Liver (tissue), 9 donors: ENCODE data around the gene POLG. TPM values are rescaled to one million over a fixed set of nuclear protein-coding genes. Genes with fewer than 3 reads are reported as not detected.

ENCODE experiments used
- DNase-seq: peaks from one replicate; pipeline ENCODE4 v3.0.0-alpha.2; 2017; ENCODE audit warnings: low spot score
- H3K27ac ChIP-seq, 2 donors: one replicate each; pipeline ENCODE4 v1.7.0; 2013; ENCODE audit warnings: inconsistent platforms in 2 of 2, low read length in 2 of 2, control low read depth in 1 of 2, low read depth in 1 of 2, mild to moderate bottlenecking in 1 of 2
- H3K27me3 ChIP-seq, 4 donors: one replicate each; pipeline versions ENCODE4 v1.6.1 to v1.7.0; 2013; ENCODE audit warnings: low read length in 3 of 4, inconsistent platforms in 1 of 4, mild to moderate bottlenecking in 1 of 4, moderate library complexity in 1 of 4; ENCODE audit not compliant: control insufficient read depth in 4 of 4, insufficient read depth in 4 of 4
- H3K36me3 ChIP-seq, 4 donors: one replicate each; pipeline versions ENCODE4 v1.6.1 to v1.7.0; 2013; ENCODE audit warnings: low read length in 3 of 4, mild to moderate bottlenecking in 3 of 4, low read depth in 1 of 4, moderate library complexity in 1 of 4; ENCODE audit not compliant: control insufficient read depth in 4 of 4, insufficient read depth in 3 of 4
- H3K4me1 ChIP-seq, 4 donors: one replicate each; pipeline versions ENCODE4 v1.6.1 to v1.7.0; 2013; ENCODE audit warnings: low read length in 3 of 4, mild to moderate bottlenecking in 3 of 4, moderate library complexity in 1 of 4; ENCODE audit not compliant: control insufficient read depth in 4 of 4, insufficient read depth in 4 of 4
- H3K4me3 ChIP-seq, 3 donors: one replicate each; pipeline versions ENCODE4 v1.6.1 to v1.7.0; 2013; ENCODE audit warnings: low read length in 3 of 3, control low read depth in 1 of 3, low read depth in 1 of 3, mild to moderate bottlenecking in 1 of 3
- H3K9ac ChIP-seq, 2 donors: one replicate each; pipeline ENCODE4 v1.7.0; 2013; ENCODE audit warnings: low read length in 2 of 2, mild to moderate bottlenecking in 2 of 2, moderate library complexity in 2 of 2, control low read depth in 1 of 2, low read depth in 1 of 2
- H3K9me3 ChIP-seq, 4 donors: one replicate each; pipeline versions ENCODE4 v1.6.1 to v1.7.0; 2013; ENCODE audit warnings: low read length in 3 of 4; ENCODE audit not compliant: control insufficient read depth in 4 of 4
- ATF3 ChIP-seq: IDR thresholded peaks from 2 replicates; pipeline ENCODE4 v1.6.1; 2016; ENCODE audit warnings: antibody characterized with exemption
- CTCF ChIP-seq: fragments of 150-350 bp; IDR thresholded peaks from 2 replicates; pipeline ENCODE4 v1.5.1; 2017; ENCODE audit warnings: improper control_type of control experiment, low read depth, low read length; ENCODE audit not compliant: missing input control
- EGR1 ChIP-seq, 2 donors: IDR thresholded peaks; 2 replicates each; pipeline ENCODE4 v1.6.1; 2016 to 2018; ENCODE audit warnings: antibody characterized with exemption in 2 of 2, low read depth in 2 of 2
- FOXA1 ChIP-seq: IDR thresholded peaks from 2 replicates; pipeline ENCODE4 v1.6.1; 2016; ENCODE audit warnings: antibody characterized with exemption
- FOXA2 ChIP-seq: IDR thresholded peaks from 2 replicates; pipeline ENCODE4 v1.6.1; 2016; ENCODE audit warnings: antibody characterized with exemption
- GABPA ChIP-seq, 2 donors: IDR thresholded peaks in 1 of 2; conservative IDR thresholded peaks in 1 of 2; 2 replicates each; pipeline ENCODE4 v1.6.1; 2016; ENCODE audit warnings: antibody characterized with exemption in 2 of 2, mild to moderate bottlenecking in 1 of 2, moderate library complexity in 1 of 2
- HNF4A ChIP-seq, 2 donors: conservative IDR thresholded peaks; 2 replicates each; pipeline ENCODE4 v1.6.1; 2016; ENCODE audit warnings: antibody characterized with exemption in 2 of 2, mild to moderate bottlenecking in 2 of 2
- HNF4G ChIP-seq: IDR thresholded peaks from 2 replicates; pipeline ENCODE4 v1.6.1; 2016; ENCODE audit warnings: antibody characterized with exemption
- JUND ChIP-seq, 2 donors: IDR thresholded peaks; 2 replicates each; pipeline ENCODE4 v1.6.1; 2016; ENCODE audit warnings: antibody characterized with exemption in 2 of 2
- NR2F2 ChIP-seq: IDR thresholded peaks from 2 replicates; pipeline ENCODE4 v1.6.1; 2016; ENCODE audit warnings: antibody characterized with exemption
- RAD21 ChIP-seq, 2 donors: IDR thresholded peaks; 2 replicates each; pipeline ENCODE4 v1.6.1; 2016; ENCODE audit warnings: antibody characterized with exemption in 2 of 2, mild to moderate bottlenecking in 2 of 2
- REST ChIP-seq: IDR thresholded peaks from 2 replicates; pipeline ENCODE4 v1.6.1; 2016; ENCODE audit warnings: antibody characterized with exemption, mild to moderate bottlenecking
- RXRA ChIP-seq, 2 donors: IDR thresholded peaks; 2 replicates each; pipeline ENCODE4 v1.6.1; 2017 to 2018; ENCODE audit warnings: antibody characterized with exemption in 2 of 2, mild to moderate bottlenecking in 1 of 2
- SP1 ChIP-seq: IDR thresholded peaks from 2 replicates; pipeline ENCODE4 v1.6.1; 2018; ENCODE audit warnings: antibody characterized with exemption, mild to moderate bottlenecking
- TAF1 ChIP-seq: conservative IDR thresholded peaks from 2 replicates; pipeline ENCODE4 v1.6.1; 2016; ENCODE audit warnings: antibody characterized with exemption, mild to moderate bottlenecking
- YY1 ChIP-seq: IDR thresholded peaks from 2 replicates; pipeline ENCODE4 v1.6.1; 2016; ENCODE audit warnings: antibody characterized with exemption, mild to moderate bottlenecking
- ZBTB33 ChIP-seq: IDR thresholded peaks from 2 replicates; pipeline ENCODE4 v1.6.1; 2016; ENCODE audit warnings: antibody characterized with exemption
- WGBS: extraction: QIAGEN DNeasy Blood & Tissue Kit; methylation state at CpG from one replicate; pipeline ENCODE4 v1.1.7; 2013; 5-methylcytosine and 5-hydroxymethylcytosine counted together
- polyA plus RNA-seq, 2 donors: library from polyadenylated mRNA; stranded (reverse) in 1 of 2; unstranded in 1 of 2; fragments of 200-250 nt in 1 of 2; fragments of >200 nt in 1 of 2; fragmentation: Nextera tagmentation in 1 of 2; extraction: Ambion mirVana in 1 of 2; gene quantifications; one replicate each; pipeline versions ENCODE4 v1.2.1 to v1.2.3, GENCODE V29; 2013 to 2015
- total RNA-seq, 2 donors: library from RNA; depleted of rRNA; stranded (reverse); fragments of >200 nt; gene quantifications; one replicate each; pipeline ENCODE4 v1.2.3, GENCODE V29; 2014
- donor health status: healthy.
- donor health status: healthy.
- donor health status: healthy.
- donor health status: healthy.
- donor health status: healthy.

Gene POLG
- total and polyA plus RNA-seq, 4 donors = 15.2 to 53.1 (median 31.4) TPM

GRCh38 chr15:89372069-89372935 is 37.7 kb upstream of the POLG start:
- H3K4me1 ChIP-seq = peaks cover 3 to 19% (median 11%) of the 10 kb centered on the region in 4 donors
- H3K27ac ChIP-seq = no peak overlapping the region
- 14% methylated on average over 15 of the region's 15 CpGs for WGBS
- no peaks in the 10 kb centered on the region for H3K36me3 ChIP-seq
- peaks cover 0 to 2% (median 0%) of the 10 kb centered on the region in 4 donors for H3K9me3 ChIP-seq
- no peak for DNase-seq
- no peak overlapping the region for H3K4me3 ChIP-seq
- H3K9ac ChIP-seq = no peak overlapping the region
- TF ChIP-seq FOXA2 (no peak), ZBTB33 (no peak), HNF4G (no peak), YY1 (no peak), RXRA (IDR thresholded peaks at IDR 0.05) (no peak), EGR1 (IDR thresholded peaks at IDR 0.05; ENCODE audit: low read depth in 2 of 2) (no peak)
- H3K27me3 ChIP-seq = peaks cover 14 to 34% (median 25%) of the 10 kb centered on the region in 4 donors

GRCh38 chr15:89371228-89372044 is 36.8 kb upstream of the POLG start:
- TF ChIP-seq SP1 = no peak
- TF ChIP-seq NR2F2 = no peak
- TF ChIP-seq TAF1 = no peak
- no peak for TF ChIP-seq CTCF
- TF ChIP-seq RAD21 (IDR thresholded peaks at IDR 0.05) = no peak
- TF ChIP-seq FOXA1 = no peak
- no peak for TF ChIP-seq REST
- TF ChIP-seq GABPA (IDR thresholded peaks at IDR 0.05 in 1 of 2, conservative IDR thresholded peaks at IDR 0.05 in 1 of 2) = no peak
- no peak for TF ChIP-seq HNF4G
- no peak for TF ChIP-seq JUND (IDR thresholded peaks at IDR 0.05)
- no peak for TF ChIP-seq ATF3
- TF ChIP-seq RXRA (IDR thresholded peaks at IDR 0.05) = no peak
- no peak for TF ChIP-seq FOXA2
- TF ChIP-seq YY1 = no peak
- no peak for TF ChIP-seq EGR1 (IDR thresholded peaks at IDR 0.05; ENCODE audit: low read depth in 2 of 2)
- no peak for TF ChIP-seq HNF4A (conservative IDR thresholded peaks at IDR 0.05)
- whole genome bisulfite sequencing = 3% methylated on average over 87 of the region's 87 CpGs
- Histone ChIP-seq H3K4me3 (peak overlapping the region in 1 of 3 donors; percentile 29), H3K9me3 (peaks cover 0 to 2% (median 0%) of the 10 kb centered on the region in 4 donors), H3K9ac (no peak overlapping the region), H3K27ac (no peak overlapping the region), H3K4me1 (peaks cover 3 to 20% (median 11%) of the 10 kb centered on the region in 4 donors), H3K36me3 (no peaks in the 10 kb centered on the region), H3K27me3 (peaks cover 16 to 37% (median 28%) of the 10 kb centered on the region in 4 donors)
- no peak for DNase-seq
